NCI-H774 (cell line): ENCODE data around the gene LIMK2.

Experiments
- DNase-seq: peaks from one replicate; lab custom pipeline; 2025; lab: John Stamatoyannopoulos, UW

LIMK2 gene

DNA sequence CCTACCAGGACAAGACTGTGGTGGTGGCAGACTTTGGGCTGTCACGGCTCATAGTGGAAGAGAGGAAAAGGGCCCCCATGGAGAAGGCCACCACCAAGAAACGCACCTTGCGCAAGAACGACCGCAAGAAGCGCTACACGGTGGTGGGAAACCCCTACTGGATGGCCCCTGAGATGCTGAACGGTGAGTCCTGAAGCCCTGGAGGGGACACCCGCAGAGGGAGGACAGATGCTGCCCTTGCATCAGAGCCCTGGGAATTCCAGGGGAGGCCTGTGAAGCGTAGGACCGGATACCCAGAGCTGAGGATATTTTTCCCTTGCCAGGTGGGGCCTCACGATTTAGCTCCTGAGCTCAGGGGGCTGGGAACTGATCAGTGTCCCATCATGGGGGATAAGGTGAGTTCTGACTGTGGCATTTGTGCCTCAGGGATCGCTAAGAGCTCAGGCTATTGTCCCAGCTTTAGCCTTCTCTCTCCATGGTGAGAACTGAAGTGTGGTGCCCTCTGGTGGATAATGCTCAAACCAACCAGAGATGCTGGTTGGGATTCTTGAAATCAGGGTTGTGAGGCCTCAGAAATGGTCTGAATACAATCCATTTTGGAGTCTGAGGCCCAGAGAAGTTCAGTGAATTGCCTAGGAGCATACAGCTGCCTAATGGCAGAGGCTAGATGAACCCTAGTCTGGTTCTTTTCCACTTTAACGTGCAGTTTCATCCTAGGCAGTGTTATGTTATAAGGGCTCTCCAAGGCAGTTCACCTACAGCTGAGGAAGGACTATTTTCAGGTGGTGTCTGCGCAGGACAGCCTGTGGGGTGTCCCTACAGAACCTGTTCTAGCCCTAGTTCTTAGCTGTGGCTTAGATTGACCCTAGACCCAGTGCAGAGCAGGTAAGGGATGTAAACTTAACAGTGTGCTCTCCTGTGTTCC lies 60.7 kb downstream of the LIMK2 start:
- no peak for DNase-seq

DNA sequence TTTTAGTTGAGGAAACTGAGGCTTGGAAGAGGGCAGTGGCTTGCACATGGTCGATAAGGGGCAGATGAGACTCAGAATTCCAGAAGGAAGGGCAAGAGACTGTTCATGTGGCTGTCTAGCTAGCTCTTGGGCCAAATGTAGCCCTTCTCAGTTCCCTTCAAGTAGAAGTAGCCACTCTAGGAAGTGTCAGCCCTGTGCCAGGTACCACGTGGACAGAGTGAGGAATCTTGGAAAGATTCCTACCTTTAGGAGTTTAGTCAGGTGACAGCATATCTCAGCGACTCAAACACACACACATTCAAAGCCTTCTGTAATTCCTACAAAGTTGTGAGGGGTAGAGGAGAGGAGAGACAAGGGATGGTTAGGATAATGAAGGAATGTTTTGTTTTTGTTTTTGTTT lies 61.9 kb downstream of the LIMK2 start:
- DNase-seq = no peak

GRCh38 chr22:31275018-31275417 lies 62.9 kb downstream of the LIMK2 start:
- no peak for DNase-seq

GRCh38 chr22:31275576-31275975 lies 63.5 kb downstream of the LIMK2 start:
- DNase-seq = no peak

DNA sequence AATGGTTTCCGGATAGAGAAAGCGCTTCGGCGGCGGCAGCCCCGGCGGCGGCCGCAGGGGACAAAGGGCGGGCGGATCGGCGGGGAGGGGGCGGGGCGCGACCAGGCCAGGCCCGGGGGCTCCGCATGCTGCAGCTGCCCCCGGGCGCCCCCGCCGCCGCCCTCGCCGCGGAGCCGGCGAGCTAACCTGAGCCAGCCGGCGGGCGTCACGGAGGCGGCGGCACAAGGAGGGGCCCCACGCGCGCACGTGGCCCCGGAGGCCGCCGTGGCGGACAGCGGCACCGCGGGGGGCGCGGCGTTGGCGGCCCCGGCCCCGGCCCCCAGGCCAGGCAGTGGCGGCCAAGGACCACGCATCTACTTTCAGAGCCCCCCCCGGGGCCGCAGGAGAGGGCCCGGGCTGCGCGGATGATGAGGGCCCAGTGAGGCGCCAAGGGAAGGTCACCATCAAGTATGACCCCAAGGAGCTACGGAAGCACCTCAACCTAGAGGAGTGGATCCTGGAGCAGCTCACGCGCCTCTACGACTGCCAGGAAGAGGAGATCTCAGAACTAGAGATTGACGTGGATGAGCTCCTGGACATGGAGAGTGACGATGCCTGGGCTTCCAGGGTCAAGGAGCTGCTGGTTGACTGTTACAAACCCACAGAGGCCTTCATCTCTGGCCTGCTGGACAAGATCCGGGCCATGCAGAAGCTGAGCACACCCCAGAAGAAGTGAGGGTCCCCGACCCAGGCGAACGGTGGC lies 64.5 kb downstream of the LIMK2 start:
- no peak for DNase-seq

DNA sequence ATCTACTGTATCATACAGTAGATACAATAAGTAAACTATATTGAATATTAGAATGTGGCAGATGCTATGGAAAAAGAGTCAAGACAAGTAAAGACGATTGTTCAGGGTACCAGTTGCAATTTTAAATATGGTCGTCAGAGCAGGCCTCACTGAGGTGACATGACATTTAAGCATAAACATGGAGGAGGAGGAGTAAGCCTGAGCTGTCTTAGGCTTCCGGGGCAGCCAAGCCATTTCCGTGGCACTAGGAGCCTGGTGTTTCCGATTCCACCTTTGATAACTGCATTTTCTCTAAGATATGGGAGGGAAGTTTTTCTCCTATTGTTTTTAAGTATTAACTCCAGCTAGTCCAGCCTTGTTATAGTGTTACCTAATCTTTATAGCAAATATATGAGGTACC lies 65.6 kb downstream of the LIMK2 start:
- no peak for DNase-seq

DNA sequence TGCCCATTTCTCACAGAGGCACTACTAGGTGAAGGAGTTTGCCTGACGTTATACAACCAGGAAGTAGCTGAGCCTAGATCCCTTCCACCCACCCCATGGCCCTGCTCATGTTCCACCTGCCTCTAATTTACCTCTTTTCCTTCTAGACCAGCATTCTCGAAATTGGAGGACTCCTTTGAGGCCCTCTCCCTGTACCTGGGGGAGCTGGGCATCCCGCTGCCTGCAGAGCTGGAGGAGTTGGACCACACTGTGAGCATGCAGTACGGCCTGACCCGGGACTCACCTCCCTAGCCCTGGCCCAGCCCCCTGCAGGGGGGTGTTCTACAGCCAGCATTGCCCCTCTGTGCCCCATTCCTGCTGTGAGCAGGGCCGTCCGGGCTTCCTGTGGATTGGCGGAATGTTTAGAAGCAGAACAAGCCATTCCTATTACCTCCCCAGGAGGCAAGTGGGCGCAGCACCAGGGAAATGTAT lies 66.1 kb downstream of the LIMK2 start:
- DNase-seq = no peak

DNA sequence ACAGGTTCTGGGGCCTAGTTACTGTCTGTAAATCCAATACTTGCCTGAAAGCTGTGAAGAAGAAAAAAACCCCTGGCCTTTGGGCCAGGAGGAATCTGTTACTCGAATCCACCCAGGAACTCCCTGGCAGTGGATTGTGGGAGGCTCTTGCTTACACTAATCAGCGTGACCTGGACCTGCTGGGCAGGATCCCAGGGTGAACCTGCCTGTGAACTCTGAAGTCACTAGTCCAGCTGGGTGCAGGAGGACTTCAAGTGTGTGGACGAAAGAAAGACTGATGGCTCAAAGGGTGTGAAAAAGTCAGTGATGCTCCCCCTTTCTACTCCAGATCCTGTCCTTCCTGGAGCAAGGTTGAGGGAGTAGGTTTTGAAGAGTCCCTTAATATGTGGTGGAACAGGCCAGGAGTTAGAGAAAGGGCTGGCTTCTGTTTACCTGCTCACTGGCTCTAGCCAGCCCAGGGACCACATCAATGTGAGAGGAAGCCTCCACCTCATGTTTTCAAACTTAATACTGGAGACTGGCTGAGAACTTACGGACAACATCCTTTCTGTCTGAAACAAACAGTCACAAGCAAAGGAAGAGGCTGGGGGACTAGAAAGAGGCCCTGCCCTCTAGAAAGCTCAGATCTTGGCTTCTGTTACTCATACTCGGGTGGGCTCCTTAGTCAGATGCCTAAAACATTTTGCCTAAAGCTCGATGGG lies 66.7 kb downstream of the LIMK2 start:
- DNase-seq = no peak

DNA sequence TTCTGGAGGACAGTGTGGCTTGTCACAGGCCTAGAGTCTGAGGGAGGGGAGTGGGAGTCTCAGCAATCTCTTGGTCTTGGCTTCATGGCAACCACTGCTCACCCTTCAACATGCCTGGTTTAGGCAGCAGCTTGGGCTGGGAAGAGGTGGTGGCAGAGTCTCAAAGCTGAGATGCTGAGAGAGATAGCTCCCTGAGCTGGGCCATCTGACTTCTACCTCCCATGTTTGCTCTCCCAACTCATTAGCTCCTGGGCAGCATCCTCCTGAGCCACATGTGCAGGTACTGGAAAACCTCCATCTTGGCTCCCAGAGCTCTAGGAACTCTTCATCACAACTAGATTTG lies 67.2 kb downstream of the LIMK2 start:
- DNase-seq = no peak

- no peak for DNase-seq
Observed at GRCh38 chr22:31279821-31280505, 67.9 kb downstream of the LIMK2 start.

DNA sequence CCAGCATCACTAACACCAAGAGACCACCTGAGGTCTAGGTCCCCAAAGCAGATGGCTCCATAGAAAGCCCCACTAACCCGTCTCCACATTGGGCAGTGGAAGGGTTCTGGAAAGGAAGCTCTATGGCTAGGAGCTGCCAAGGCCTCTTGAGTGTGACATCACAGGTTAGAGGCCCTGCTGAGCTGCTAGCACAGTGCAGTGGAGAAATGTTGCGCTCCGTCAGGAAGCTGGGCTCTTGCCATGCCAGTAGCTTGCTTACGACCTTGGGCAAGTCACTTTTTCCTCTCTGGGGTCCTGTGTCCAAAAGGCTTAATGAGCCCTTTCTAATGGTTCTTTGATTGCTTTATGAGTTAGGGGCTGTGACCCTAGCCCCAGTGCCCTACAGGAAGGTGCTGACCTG lies 69.6 kb downstream of the LIMK2 start:
- no peak for DNase-seq

- no peak for DNase-seq
Observed at GRCh38 chr22:31282748-31283468, 70.8 kb downstream of the LIMK2 start.

DNA sequence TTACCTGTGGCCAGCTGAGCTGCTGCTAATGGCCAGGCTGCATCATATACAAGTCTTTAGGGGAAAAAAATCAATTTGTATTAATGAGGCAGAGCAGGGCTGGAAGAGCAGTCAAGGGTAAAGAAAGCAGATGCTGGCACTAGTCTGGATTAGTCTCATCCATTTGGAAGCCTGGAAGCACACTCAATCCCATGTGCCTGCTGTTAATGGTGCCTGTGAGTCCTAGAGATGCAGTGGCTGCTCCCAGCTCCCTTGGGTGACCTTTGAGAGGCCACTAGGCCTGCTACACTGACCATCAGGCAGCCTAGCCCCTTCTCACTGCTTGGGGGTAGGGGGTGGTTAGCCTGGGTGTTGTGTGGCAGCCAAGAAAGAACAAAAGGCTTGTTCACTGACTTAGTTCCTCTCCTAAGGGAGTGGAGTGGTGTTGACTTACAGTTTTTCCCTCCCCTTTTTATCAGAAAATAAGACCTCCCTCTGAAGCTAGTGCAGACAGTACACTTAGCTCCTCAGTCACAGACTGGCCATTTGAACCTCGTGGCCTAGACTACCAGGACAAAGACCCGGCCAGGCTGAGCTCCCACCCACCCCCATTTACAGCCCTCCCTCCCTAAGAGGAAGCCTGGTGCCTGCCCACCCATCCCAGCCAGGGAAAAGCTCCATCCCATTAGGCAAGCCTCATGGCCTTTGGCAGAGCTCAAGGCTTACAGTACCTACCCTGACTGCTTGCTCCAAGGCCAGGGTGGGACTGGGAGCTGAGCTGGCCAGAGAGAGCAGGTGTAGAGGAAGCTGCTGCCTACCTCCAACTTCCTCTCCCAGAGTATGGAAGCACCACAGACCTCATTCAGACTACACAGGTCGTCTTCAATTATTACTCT lies 72.4 kb downstream of the LIMK2 start:
- DNase-seq = no peak

GRCh38 chr22:31286360-31287255 lies 74.5 kb downstream of the LIMK2 start:
- DNase-seq = no peak

GRCh38 chr22:31287818-31288495 lies 75.9 kb downstream of the LIMK2 start:
- DNase-seq = no peak

DNA sequence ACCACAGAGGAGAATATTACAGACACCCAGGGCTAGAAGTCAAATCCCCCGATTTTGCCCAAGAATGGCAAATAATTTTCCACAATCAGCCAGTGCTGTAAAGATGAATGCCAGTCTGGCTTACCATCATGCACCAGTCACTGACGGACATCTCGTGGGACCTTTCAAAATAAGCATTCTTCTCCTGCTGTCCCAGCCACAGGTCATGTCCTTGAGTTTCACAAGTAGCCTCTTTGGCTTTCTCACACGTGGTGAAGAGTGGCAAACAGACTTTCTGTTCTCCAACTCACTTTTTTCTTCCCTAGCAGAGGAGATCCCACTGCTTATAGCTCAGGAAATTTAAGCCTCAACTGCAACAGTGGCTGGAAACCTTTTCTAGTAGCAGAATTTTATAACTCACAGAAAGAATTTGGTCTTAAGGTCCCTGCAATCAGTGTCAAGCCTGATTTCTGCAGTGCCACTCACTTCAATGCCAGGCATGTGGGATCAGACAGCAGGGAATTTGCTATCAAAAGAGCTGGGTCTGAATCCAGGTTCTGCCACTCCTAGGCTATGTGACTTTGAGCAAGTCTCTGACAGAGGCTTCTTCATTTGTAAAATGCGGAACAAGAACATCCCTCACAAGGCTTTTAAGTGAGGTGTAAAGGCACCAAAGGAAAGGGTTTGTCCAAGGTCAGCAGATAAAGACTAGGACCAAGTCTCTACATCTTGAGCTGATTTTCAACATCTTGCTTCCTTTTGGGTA lies 76.6 kb downstream of the LIMK2 start:
- DNase-seq = no peak

GRCh38 chr22:31289344-31289743 lies 77.2 kb downstream of the LIMK2 start:
- peak; percentile 29 for DNase-seq
